CD4-positive, alpha-beta T cell treated with Interleukin-12 subunit alpha and Interleukin-12 subunit beta, for 1 hour (primary cell): ENCODE results near the gene EEPD1.

Experiments used
- DNase-seq: peaks from one replicate; pipeline ENCODE4 v3.0.0-alpha.2; 2020

The EEPD1 gene

GRCh38 chr7:36284456-36285090 is 131.5 kb downstream of the EEPD1 start:
- DNase-seq = no peak

- no peak for DNase-seq
Measured at GRCh38 chr7:36285276-36285675, 132.2 kb downstream of the EEPD1 start.

- peak; percentile 83 for DNase-seq
Measured at GRCh38 chr7:36286226-36286625, 133.2 kb downstream of the EEPD1 start.

DNA sequence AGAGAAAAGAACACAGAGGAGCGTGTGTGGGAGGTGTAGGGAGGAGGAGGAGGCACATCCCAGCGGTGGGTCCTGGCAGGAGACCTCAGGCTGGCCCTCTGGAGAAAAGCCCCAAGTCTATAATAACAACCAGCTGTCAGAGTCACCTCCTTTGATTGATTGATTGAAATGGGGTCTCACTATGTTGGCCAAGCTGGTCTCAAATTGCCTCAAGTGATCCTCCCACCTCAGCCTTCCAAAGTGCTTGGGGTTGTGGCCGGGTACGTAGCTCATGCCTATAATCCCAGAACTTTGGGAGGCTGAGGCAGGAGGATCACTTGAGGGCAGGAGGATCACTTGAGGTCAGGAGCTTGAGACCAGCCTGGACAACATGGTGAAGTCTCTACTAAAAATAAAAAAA is 133.6 kb downstream of the EEPD1 start:
- no peak for DNase-seq

DNA sequence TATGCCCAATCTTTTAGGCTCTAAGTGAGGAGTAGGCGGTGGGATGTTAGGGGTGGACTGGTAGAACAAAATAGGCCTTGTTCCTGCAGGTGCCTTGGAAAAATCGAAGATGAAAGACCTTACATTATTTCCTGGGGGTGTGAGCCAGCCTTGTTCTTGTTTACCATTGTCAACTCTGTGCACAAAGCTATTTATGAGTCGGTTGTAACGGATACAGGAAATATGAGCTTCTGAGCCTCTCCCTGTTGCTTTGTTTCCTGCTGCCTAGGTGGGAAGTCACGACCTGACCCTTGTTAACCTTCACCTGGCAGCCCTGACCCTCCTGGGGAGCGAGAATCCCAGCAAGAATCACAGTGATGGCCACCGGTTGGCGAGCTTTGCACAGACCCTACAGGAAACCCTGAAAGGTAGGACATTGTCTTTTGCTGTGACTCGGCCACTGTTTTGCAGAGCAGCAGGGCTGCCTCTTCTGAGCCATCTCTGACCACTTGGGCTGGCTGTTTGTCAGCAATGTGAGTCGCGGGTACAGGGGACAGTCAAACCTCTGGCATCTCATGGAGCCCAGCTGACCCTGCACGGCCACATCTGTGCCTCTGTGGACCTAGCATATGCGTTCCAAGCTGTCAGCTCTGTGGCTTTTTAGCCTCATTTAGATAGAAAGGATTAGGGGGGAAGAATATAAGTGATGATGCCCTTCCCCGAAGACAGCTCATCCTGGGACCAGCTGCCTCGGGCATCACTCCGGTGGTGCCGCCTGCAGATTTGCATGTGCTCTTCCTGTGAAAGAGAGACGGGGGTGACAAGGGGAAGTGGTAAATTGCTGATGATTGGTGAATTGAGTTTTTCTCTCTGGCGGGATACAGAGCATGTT is 134.6 kb downstream of the EEPD1 start:
- peak; percentile 52 for DNase-seq

DNA sequence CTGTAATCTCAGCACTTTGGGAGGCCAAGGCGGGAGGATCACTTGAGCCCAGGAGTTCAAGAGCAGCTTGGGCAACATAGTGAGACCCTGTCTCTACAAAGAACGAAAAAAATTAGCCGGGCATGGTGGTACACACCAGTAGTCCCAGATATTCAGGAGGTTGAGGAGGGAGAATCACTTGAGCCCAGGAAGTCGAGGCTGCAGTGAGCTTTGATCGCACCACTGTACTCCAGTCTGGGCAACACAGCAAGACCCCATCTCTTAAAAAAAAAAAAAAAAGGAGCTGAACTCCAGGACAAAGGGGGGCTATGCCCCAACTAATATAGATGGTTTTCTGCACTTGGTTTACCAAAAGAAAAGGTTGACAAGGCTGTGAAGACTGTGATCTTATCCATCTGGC is 135.4 kb downstream of the EEPD1 start:
- DNase-seq = no peak

DNA sequence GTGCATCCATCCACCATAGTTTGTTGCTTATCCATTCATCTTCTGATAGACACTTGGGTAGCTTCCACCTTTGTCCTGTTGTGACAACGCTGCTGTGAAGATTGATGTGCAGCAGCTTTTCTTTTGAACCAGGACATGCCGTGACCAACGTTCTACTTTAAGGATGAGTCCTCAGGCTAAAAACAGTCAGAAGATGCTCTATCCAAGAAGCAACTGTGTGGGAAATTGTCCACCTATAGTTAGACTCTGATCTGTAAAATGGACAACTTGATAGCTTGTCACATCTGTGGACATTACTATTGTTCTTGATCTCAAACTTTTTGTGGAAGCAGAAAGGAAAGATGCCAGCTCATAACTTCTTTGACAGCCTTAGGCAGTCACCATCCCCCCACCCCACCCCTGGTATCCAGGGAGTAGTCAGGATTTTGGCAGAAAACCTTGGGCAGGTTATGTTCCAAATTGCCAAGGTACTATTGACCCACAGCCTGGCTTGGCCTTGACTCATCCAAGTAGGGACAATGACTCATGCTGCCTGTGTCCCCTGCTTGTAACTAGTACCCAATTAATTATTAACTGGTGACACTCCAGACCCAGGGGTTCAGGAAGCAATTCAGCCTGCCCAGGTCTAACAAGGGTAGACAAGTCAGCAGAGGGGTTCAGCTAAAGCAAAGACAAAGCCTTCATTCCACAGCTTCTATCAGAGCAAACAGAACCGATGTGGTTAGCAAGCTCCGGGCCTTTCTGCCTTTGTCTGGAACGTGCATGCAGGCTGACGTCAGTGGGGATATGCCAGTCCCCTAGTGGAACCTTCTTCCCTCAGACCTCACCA is 137.0 kb downstream of the EEPD1 start:
- DNase-seq = no peak

DNA sequence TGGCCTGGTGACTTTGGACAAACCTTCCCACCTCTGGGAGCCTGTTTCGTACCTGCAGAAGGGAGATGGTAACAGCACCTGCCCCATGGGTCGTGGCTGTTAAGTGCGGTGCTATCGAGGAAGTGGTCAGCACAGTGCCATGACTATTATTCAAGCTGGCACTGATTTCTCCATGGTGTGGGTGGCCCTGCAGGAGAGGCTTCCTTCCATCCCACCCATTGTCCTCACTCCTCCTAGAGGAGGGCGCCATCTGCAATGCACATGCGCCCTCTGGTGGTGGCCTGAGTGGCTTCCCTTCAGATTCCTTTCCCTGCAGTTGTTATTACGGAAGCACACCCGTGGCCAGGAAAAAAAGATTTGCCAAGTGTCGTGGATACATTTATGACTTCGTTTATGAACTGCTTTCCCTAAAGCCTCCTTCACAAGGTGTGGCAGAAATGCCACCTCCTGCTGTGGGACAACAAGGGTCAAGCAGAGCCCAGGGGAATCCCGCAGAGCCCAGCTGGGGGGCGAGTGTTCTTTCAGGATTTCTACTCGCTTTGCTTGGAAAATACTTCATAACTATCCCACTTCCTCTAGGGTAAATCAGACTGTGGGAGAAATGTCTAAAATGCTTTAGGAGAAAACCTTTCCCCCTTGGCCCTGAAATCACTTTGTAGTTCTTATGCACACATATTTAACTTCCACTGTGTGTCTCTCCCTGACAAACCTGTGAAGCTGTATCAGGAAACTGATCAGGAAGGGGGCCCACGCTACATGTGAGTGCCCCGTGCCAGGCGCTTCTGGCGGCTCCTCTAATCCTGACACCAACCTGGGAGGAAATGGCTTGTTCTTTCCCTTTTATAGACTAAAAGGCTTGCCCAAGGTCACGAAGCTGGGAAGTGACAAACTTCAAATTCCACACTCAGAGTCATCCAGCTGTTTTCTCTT is 138.6 kb downstream of the EEPD1 start:
- DNase-seq = peak; percentile 73

GRCh38 chr7:36295090-36295489 is 142.0 kb downstream of the EEPD1 start:
- DNase-seq = no peak

GRCh38 chr7:36296284-36296683 is 143.2 kb downstream of the EEPD1 start:
- no peak for DNase-seq

- DNase-seq = no peak
Measured at GRCh38 chr7:36297364-36298009, 144.4 kb downstream of the EEPD1 start.

DNA sequence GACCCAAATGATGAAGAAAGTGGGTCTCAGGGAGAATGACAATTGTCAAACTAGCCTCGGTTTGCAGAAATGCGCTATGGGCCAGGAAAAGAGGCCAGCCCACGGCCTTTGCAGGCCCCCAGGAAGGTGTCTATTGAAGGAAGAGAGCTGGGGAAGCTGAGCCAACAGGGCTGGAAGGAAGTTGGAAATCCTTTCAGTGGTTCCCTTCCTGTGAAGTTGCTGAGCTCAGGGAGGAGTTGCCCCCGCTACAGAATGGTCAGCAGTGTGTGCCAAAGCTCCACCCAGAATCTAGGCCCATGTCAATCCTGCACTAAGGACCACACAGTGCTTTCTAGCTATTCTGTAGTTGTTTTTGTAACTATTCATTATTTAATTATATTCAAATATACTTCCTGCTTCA is 145.1 kb downstream of the EEPD1 start:
- no peak for DNase-seq

DNA sequence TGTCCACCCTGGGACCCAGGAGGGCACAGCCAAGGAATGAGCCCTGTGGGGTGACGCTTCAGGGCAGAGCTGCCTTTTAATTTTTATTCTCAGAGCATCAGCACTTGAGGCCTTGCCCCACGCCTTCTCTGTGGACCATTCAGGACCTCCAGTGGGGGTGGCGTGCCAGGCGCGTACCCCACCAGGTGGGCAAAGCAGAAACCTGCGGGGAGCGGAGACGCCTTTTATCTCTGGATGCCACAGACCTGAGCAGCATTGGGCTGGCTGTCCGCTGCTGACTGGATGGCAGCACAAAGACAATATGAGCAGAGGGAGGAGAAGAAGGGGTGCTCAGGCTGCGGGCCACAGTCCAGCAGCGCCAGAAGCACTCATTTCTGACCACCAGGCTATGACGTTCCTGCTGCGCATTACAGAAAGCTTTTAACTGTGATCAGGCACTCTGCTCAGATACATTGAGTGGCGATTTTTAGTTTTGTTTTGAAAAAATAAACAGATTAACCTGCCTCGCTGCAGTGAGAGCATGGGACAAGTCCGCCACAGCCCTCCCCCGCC is 146.2 kb downstream of the EEPD1 start:
- DNase-seq = no peak

GRCh38 chr7:36299823-36300341 is 146.8 kb downstream of the EEPD1 start:
- DNase-seq = no peak

- no peak for DNase-seq
Measured at GRCh38 chr7:36300696-36301350, 147.8 kb downstream of the EEPD1 start.

GRCh38 chr7:36301914-36302771 is 149.1 kb downstream of the EEPD1 start:
- no peak for DNase-seq

DNA sequence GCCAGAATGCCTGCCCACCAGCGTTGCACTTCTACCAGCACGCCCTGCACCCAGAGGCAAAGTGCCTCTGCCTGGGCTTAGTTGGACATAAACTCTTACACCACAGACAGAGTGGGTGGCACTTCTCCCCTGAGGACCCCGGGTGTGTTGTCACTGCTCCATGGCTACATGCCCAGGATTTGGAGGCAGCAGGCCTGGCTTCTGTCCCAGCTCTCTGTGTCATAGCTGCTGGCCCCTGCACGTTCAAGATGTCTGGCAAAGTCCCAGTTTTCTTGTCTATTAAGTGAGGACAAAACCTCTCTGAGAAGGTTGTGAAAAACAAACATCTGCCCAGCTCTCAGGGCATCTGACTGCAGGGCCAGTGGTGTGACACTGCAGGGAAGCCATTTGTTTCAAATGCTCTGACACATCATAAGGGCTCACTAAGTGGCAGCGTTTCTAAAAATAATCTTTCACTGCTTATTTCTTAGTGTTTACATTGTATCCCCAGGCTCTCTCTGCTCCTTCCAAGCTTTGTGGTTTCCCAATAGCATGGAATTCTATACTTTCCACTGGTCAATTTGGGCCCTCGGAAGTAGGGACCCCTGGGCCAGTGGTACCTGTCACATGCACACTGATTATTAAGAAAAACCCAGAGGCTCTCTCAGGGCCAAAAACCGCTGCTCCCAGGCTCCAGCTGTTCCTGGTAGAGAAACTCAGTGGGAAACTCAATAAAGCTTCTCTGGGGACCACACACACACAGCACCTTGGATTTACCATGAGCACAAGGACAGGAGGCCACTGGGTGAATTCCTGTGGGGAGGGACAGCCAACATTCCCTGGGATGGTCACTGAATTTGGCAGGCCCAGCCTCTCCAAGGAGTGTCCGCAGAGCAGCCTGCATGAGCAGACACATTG is 150.4 kb downstream of the EEPD1 start:
- no peak for DNase-seq

DNA sequence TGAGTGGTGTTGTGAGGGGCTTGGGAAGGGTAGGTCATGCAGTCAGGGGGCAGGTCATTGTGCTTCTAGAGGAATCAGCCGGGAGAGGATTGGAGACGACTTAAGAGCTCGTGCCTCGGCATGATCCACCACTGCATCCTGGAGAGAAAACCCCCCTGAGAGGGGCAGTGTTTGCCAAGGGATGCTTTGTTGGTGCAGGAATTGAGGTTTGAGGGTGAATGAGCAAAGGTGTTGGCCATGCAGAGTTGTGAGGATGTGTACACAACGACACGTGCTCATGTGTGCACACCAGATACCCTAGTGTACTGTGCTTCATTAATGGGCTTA is 151.0 kb downstream of the EEPD1 start:
- DNase-seq = no peak

GRCh38 chr7:36305226-36305625 is 152.2 kb downstream of the EEPD1 start:
- no peak for DNase-seq
